OCI-LY7 (cell line): ENCODE data around the gene CAPN8. TPM values are rescaled to one million over a fixed set of nuclear protein-coding genes. Genes with fewer than 3 reads are reported as not detected.

Experiments
- BruUV-seq: library from RNA; stranded (reverse); fragments of 400-500 nt; replicated peaks from 2 replicates; lab custom pipeline; 2021; lab: Mats Ljungman, UMichigan
- CTCF ChIA-PET: fragments of 300-600 bp; sonication (Branson Sonifier 250); formaldehyde crosslinking; loops from one replicate; lab custom pipeline; 2022; ENCODE audit warnings: antibody characterized with exemption; ENCODE audit not compliant: unreplicated experiment; lab: Charles Lee
- POLR2A ChIA-PET: fragments of 300-600 bp; sonication (Branson Sonifier 250); formaldehyde crosslinking; loops from one replicate; lab custom pipeline; 2022; ENCODE audit warnings: antibody characterized with exemption; lab: Charles Lee
- DNase-seq: peaks from one replicate; pipeline ENCODE4 v3.0.0-alpha.2; 2015; ENCODE audit warnings: low spot score
- H2AFZ ChIP-seq: fragments of 200-600 bp; sonication (generic), shearing (Covaris generic); 2 replicates; pipeline ENCODE4 v1.6.1; 2014; ENCODE audit warnings: mild to moderate bottlenecking, antibody characterized with exemption, low read length, moderate library complexity
- H3K27ac ChIP-seq: fragments of 200-600 bp; sonication (generic); 2 replicates; pipeline ENCODE4 v1.5.1; 2014; ENCODE audit warnings: mixed run types, low read depth, mild to moderate bottlenecking, moderate library complexity, low read length, inconsistent platforms; ENCODE audit not compliant: poor library complexity, severe bottlenecking
- H3K36me3 ChIP-seq: fragments of 200-600 bp; sonication (generic); 2 replicates; pipeline ENCODE4 v1.6.1; 2014; ENCODE audit warnings: mild to moderate bottlenecking, antibody characterized with exemption, low read length, moderate library complexity, mixed read lengths; ENCODE audit not compliant: insufficient read depth
- H3K4me1 ChIP-seq: fragments of 200-600 bp; sonication (generic); 2 replicates; pipeline ENCODE4 v1.5.1; 2014; ENCODE audit warnings: mild to moderate bottlenecking, low read length; ENCODE audit not compliant: insufficient read depth, poor library complexity, severe bottlenecking
- H3K4me2 ChIP-seq: fragments of 200-600 bp; sonication (generic); 2 replicates; pipeline ENCODE4 v1.6.1; 2014; ENCODE audit warnings: mild to moderate bottlenecking, low read length
- H3K4me3 ChIP-seq: fragments of 200-600 bp; sonication (generic); 2 replicates; pipeline ENCODE4 v1.5.1; 2014; ENCODE audit warnings: mild to moderate bottlenecking, low read depth, low read length; ENCODE audit not compliant: poor library complexity, severe bottlenecking
- H3K79me2 ChIP-seq: fragments of 200-600 bp; sonication (generic); 2 replicates; pipeline ENCODE4 v1.6.1; 2016; ENCODE audit warnings: low read depth, mild to moderate bottlenecking, low read length, moderate library complexity, mixed read lengths; ENCODE audit not compliant: insufficient read depth
- H3K9me2 ChIP-seq: fragments of 200-600 bp; sonication (generic); 2 replicates; pipeline ENCODE4 v1.6.1; 2016; ENCODE audit warnings: mild to moderate bottlenecking, low read length, mixed read lengths; ENCODE audit not compliant: insufficient read depth
- H3K9me3 ChIP-seq: fragments of 200-600 bp; sonication (generic); 2 replicates; pipeline ENCODE4 v1.6.1; 2014; ENCODE audit warnings: mild to moderate bottlenecking, mixed run types, low read length, mixed read lengths
- H4K20me1 ChIP-seq: fragments of 200-600 bp; sonication (generic); 2 replicates; pipeline ENCODE4 v1.6.1; 2014; ENCODE audit warnings: mild to moderate bottlenecking, antibody characterized with exemption, low read length, moderate library complexity, mixed read lengths; ENCODE audit not compliant: insufficient read depth
- EZH2phosphoT487 ChIP-seq: fragments of 200-600 bp; sonication (generic); IDR thresholded peaks from 2 replicates; pipeline ENCODE4 v1.6.1; 2018; ENCODE audit warnings: low read depth, borderline replicate concordance, mild to moderate bottlenecking, mixed run types, antibody characterized with exemption, low read length, moderate library complexity, mixed read lengths
- intact Hi-C: fragments of 100-400 bp; cut with micrococcal nuclease; formaldehyde crosslinking; loops from one replicate; pipeline ENCODE4 v1.10.0; 2022; ENCODE audit not compliant: unreplicated experiment
- total RNA-seq, 2 experiments: library from RNA; depleted of rRNA in 1 of 2; stranded (reverse); fragments of >200 nt in 1 of 2; shearing (Covaris generic) in 1 of 2; gene quantifications; 2 replicates each; pipeline ENCODE4 v1.2.3, GENCODE V29; 2014 to 2022
- TF ChIP-seq, protein P1 (sequence below): fragments of 200-600 bp; sonication (generic); conservative IDR thresholded peaks from 2 replicates; pipeline ENCODE4 v1.5.1; 2014; ENCODE audit warnings: mild to moderate bottlenecking, antibody characterized with exemption, low read length, moderate library complexity, mixed read lengths

Gene CAPN8
- total RNA-seq, 2 experiments from 2014 or later: not detected

DNA sequence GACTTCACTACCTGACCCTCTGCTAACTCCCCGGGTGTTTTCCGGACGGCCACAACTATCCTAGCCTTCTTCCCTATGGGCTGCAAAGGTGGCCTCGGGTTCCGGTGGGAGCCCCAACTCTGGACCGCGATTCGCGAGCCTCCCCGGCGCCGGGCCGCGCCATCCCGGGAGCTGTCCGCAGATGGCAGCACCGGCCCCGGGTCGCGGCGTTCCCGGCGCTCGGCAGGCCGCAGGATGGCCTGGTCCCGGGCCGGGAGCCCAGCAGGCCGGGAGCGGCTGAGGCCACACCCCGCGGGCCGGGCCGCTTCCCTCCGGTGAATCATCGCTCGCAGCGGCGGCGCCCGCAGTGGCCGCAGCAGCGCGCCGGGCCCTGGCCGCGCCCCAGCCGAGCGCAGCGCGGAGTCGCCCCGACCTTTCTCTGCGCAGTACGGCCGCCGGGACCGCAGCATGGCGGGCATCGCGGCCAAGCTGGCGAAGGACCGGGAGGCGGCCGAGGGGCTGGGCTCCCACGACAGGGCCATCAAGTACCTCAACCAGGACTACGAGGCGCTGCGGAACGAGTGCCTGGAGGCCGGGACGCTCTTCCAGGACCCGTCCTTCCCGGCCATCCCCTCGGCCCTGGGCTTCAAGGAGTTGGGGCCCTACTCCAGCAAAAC, 46.8 kb upstream of the CAPN8 start, which contains the start of gene CAPN2:
TSS of gene CAPN2 (plus strand) at position 346 of the 656 bp plus-strand sequence. CDS start at position 448, 102 bp downstream.
- POLR2A ChIA-PET: interaction anchor here (0.5 kb wide), 1 partner anchor 29 kb away, joined by 3 read pairs; no protein-coding TSS in a partner anchor
- no peaks in the 10 kb centered on the region for H3K4me1 ChIP-seq
- H3K4me3 ChIP-seq: no peak within 1 kb of the TSS
- H3K4me2 ChIP-seq: no peak within 1 kb of the TSS
- no TSS peak for BruUV-seq
- no peaks in the 10 kb centered on the region for H4K20me1 ChIP-seq
- no peaks in the 10 kb centered on the region for H3K79me2 ChIP-seq
- no peak for DNase-seq
- no peaks in the 10 kb centered on the region for H3K36me3 ChIP-seq
- no peak for TF ChIP-seq EZH2phosphoT487
- TF ChIP-seq, protein P1, sequence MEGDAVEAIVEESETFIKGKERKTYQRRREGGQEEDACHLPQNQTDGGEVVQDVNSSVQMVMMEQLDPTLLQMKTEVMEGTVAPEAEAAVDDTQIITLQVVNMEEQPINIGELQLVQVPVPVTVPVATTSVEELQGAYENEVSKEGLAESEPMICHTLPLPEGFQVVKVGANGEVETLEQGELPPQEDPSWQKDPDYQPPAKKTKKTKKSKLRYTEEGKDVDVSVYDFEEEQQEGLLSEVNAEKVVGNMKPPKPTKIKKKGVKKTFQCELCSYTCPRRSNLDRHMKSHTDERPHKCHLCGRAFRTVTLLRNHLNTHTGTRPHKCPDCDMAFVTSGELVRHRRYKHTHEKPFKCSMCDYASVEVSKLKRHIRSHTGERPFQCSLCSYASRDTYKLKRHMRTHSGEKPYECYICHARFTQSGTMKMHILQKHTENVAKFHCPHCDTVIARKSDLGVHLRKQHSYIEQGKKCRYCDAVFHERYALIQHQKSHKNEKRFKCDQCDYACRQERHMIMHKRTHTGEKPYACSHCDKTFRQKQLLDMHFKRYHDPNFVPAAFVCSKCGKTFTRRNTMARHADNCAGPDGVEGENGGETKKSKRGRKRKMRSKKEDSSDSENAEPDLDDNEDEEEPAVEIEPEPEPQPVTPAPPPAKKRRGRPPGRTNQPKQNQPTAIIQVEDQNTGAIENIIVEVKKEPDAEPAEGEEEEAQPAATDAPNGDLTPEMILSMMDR: no peak
- CTCF ChIA-PET: no interaction called here
- no peaks in the 10 kb centered on the region for H3K9me2 ChIP-seq
- no peaks in the 10 kb centered on the region for H3K9me3 ChIP-seq
- intact Hi-C loops: no loop called here
- no peak within 1 kb of the TSS for H2AFZ ChIP-seq
- no peak within 1 kb of the TSS for H3K27ac ChIP-seq

DNA sequence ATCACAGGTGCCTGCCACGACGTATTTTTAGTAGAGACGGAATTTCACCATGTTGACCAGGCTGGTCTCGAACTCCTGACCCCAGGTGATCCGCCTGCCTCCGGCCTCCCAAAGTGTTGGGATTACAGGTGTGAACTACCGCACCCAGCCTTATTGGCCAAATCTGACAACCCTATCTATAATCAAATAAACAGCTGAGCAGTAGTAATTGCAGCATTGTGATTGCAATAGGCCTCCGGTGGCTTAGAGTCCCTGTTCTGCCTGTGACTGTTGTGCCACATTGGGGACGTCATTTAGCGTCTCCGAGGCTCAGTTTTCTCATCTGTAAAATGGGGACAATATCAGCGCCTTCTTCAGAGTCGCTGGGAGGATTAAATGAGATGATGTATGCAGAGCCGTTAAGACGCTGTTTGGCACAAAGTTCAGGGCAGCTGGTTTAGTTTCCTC, 46.3 kb upstream of the CAPN8 start:
- Histone ChIP-seq H2AFZ (no peak overlapping the region), H3K4me3 (no peak overlapping the region)

More for the DNA sequence above, 46.3 kb upstream of the CAPN8 start:
- Histone ChIP-seq H3K4me1 (no peaks in the 10 kb centered on the region), H3K9me2 (no peaks in the 10 kb centered on the region), H3K9me3 (no peaks in the 10 kb centered on the region), H4K20me1 (no peaks in the 10 kb centered on the region), H3K4me2 (no peak overlapping the region), H3K27ac (no peak overlapping the region), H3K79me2 (no peaks in the 10 kb centered on the region), H3K36me3 (no peaks in the 10 kb centered on the region)
- TF ChIP-seq EZH2phosphoT487: no peak
- TF ChIP-seq, protein P1: no peak
- POLR2A ChIA-PET: interaction anchor here (0.5 kb wide), 1 partner anchor 29 kb away, joined by 3 read pairs; no protein-coding TSS in a partner anchor
- no TSS peak for BruUV-seq
- CTCF ChIA-PET: no interaction called here
- intact Hi-C loops: no loop called here
- DNase-seq: no peak
